ENCODE results near the gene THAP6. TPM values are rescaled to one million over a fixed set of nuclear protein-coding genes. Genes with fewer than 3 reads are reported as not detected.

Gene THAP6
- total RNA-seq, 1 experiment from 2014 or later = 25.5 TPM

GRCh38 chr4:75566911-75567310, 52.6 kb downstream of the THAP6 start:
- Histone ChIP-seq H3K9ac (ENCODE audit: low read length) (no peak overlapping the region), H3K27ac (ENCODE audit: low read depth, low read length) (no peak overlapping the region), H4K20me1 (ENCODE audit: insufficient read depth) (no peaks in the 10 kb centered on the region), H3K27me3 (ENCODE audit: insufficient read depth, low read length) (no peaks in the 10 kb centered on the region), H3K4me2 (ENCODE audit: low read length) (no peak overlapping the region), H2AFZ (ENCODE audit: low read depth, low read length, poor library complexity, severe bottlenecking) (no peak overlapping the region), H3K9me2 (ENCODE audit: insufficient read depth) (no peaks in the 10 kb centered on the region), H3K4me3 (replicated peaks in 1 of 2; ENCODE audit: low read depth in 1 of 2, low read length in 2 of 2) (no peak overlapping the region), H3K36me3 (ENCODE audit: control insufficient read depth in 1 of 2, insufficient read depth in 2 of 2, low read length in 2 of 2) (no peaks in the 10 kb centered on the region), H3K4me1 (ENCODE audit: control insufficient read depth in 1 of 2, insufficient read depth in 2 of 2, low read length in 2 of 2) (no peaks in the 10 kb centered on the region), H3K79me2 (ENCODE audit: insufficient read depth, low read length) (no peaks in the 10 kb centered on the region), H3K9me3 (ENCODE audit: control insufficient read depth in 1 of 2, insufficient read depth in 1 of 2, low read depth in 1 of 2, low read length in 2 of 2) (no peaks in the 10 kb centered on the region)
- no TSS peak for BruUV-seq (replicated peaks)
- ChIA-PET RAD21 (ENCODE audit: low non-redundant PET in 1 of 2, low total read pairs in 2 of 2, uncharacterized antibody in 2 of 2, unreplicated experiment in 2 of 2) (no interaction called here), POLR2A (no interaction called here), CTCF (no interaction called here)
- DNase-seq (ENCODE audit: low read depth, low spot score) = no peak
- ATAC-seq = no peak
- TF ChIP-seq CBX3 (IDR thresholded peaks at IDR 0.05; ENCODE audit: low read depth) (no peak), CEBPB (IDR thresholded peaks at IDR 0.05; ENCODE audit: low read depth) (no peak), ZBTB33 (IDR thresholded peaks at IDR 0.05; ENCODE audit: extremely low read depth, insufficient replicate concordance, low read length) (no peak)
- intact Hi-C loops (cut with micrococcal nuclease) = no loop called here

- H3K9me3 ChIP-seq (ENCODE audit: control insufficient read depth in 1 of 2, insufficient read depth in 1 of 2, low read depth in 1 of 2, low read length in 2 of 2) = no peaks in the 10 kb centered on the region
- no peak overlapping the region for H3K4me2 ChIP-seq (ENCODE audit: low read length)
- H4K20me1 ChIP-seq (ENCODE audit: insufficient read depth) = no peaks in the 10 kb centered on the region
- no peak overlapping the region for H3K9ac ChIP-seq (ENCODE audit: low read length)
- CTCF ChIA-PET = no interaction called here
- H3K4me1 ChIP-seq (ENCODE audit: control insufficient read depth in 1 of 2, insufficient read depth in 2 of 2, low read length in 2 of 2) = no peaks in the 10 kb centered on the region
- no peaks in the 10 kb centered on the region for H3K9me2 ChIP-seq (ENCODE audit: insufficient read depth)
- no peak overlapping the region for H2AFZ ChIP-seq (ENCODE audit: low read depth, low read length, poor library complexity, severe bottlenecking)
- H3K36me3 ChIP-seq (ENCODE audit: control insufficient read depth in 1 of 2, insufficient read depth in 2 of 2, low read length in 2 of 2) = no peaks in the 10 kb centered on the region
- no TSS peak for BruUV-seq (replicated peaks)
- no peak overlapping the region for H3K4me3 ChIP-seq (replicated peaks in 1 of 2; ENCODE audit: low read depth in 1 of 2, low read length in 2 of 2)
- no peaks in the 10 kb centered on the region for H3K79me2 ChIP-seq (ENCODE audit: insufficient read depth, low read length)
- no peak for ATAC-seq
- no peak overlapping the region for H3K27ac ChIP-seq (ENCODE audit: low read depth, low read length)
- H3K27me3 ChIP-seq (ENCODE audit: insufficient read depth, low read length) = no peaks in the 10 kb centered on the region
- intact Hi-C loops (cut with micrococcal nuclease) = no loop called here
- DNase-seq (ENCODE audit: low read depth, low spot score) = no peak
- RAD21 ChIA-PET (ENCODE audit: low non-redundant PET in 1 of 2, low total read pairs in 2 of 2, uncharacterized antibody in 2 of 2, unreplicated experiment in 2 of 2) = no interaction called here
- POLR2A ChIA-PET = no interaction called here
- TF ChIP-seq CEBPB (IDR thresholded peaks at IDR 0.05; ENCODE audit: low read depth) (no peak), SP1 (IDR thresholded peaks at IDR 0.05; ENCODE audit: low read depth) (no peak), RAD21 (IDR thresholded peaks at IDR 0.05; ENCODE audit: low read depth) (no peak), POLR2AphosphoS5 (IDR thresholded peaks at IDR 0.05; ENCODE audit: low read depth, low read length) (no peak), ZNF274 (IDR thresholded peaks at IDR 0.05; ENCODE audit: low read depth, low read length) (no peak), YY1 (IDR thresholded peaks at IDR 0.05; ENCODE audit: extremely low read depth, insufficient replicate concordance, low read depth, low read length) (no peak), ELF1 (IDR thresholded peaks at IDR 0.05; ENCODE audit: borderline replicate concordance, low read depth) (no peak), CBX3 (IDR thresholded peaks at IDR 0.05; ENCODE audit: low read depth) (no peak), EZH2phosphoT487 (IDR thresholded peaks at IDR 0.05; ENCODE audit: borderline replicate concordance) (no peak), CTCF (IDR thresholded peaks at IDR 0.05 in 2 of 3, conservative IDR thresholded peaks at IDR 0.05 in 1 of 3; ENCODE audit: borderline replicate concordance in 1 of 3, insufficient read depth in 1 of 3, low read depth in 2 of 3, low read length in 2 of 3) (no peak), EZH2 (IDR thresholded peaks at IDR 0.05) (no peak), JUND (IDR thresholded peaks at IDR 0.05) (no peak), POLR2A (IDR thresholded peaks at IDR 0.05; ENCODE audit: borderline replicate concordance, extremely low read depth, insufficient read depth, insufficient read length) (no peak), ZBTB33 (IDR thresholded peaks at IDR 0.05; ENCODE audit: extremely low read depth, insufficient replicate concordance, low read length) (no peak), TCF7L2 (IDR thresholded peaks at IDR 0.05; ENCODE audit: borderline replicate concordance, extremely low read depth, insufficient read depth, insufficient read length) (no peak)
Measured at GRCh38 chr4:75567725-75568124, 53.5 kb downstream of the THAP6 start.

Measured in HCT116 (cell line).